NCI-H2029 treated with DMSO at 0.1 percent for 48 hours (cell line): Measurements from ENCODE around the gene REG4.
"Not testable (repeated sequence)": the region's sequence is repeated elsewhere in the genome, so short reads cannot be mapped to it uniquely, and the experiment has no call there.

ENCODE experiments used
- DNase-seq: peaks from one replicate; lab custom pipeline; 2025; lab: John Stamatoyannopoulos, UW

Gene REG4

DNA sequence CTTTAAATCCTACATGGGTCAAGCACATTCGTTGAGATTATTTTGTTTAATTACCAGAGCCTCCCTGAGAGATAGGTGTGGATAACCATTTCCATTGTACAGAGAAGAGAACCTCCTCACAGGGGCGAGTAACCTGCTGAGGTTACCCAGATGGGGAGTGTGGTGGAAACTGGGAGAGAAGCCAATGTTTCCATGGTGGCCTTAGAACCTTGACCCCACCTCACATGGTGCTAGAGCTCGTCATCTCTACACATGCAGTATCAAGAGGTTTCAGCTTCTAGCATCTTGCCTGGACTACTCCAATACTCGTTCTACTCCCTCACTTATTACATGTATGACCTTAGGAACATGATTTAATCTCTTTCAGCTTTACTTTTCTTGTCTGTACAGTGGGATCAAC, 4.8 kb downstream of the REG4 start:
- no peak for DNase-seq

DNA sequence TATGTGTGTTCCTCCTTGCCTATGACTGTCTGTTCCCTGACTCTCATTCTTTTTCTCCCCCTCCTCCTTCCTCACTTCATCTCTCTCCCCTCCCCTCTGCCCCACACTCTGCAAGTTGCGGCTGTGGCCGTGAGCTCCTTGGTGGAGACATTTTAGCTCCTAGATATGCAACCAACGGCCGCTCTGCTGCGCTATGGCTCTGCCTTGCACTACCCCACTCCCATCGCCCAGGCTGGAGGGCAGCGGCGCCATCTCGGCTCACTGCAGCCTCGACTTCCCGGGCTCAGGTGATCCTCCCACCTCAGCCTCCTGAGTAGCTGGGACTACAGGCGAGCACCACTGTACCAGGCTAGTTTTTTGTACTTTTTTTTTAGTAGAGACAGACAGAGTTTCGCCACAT, 5.5 kb downstream of the REG4 start:
- DNase-seq: no peak

- DNase-seq: no peak
These were observed 6.0 kb downstream of the REG4 start for GRCh38 chr1:119805247-119805646.

DNA sequence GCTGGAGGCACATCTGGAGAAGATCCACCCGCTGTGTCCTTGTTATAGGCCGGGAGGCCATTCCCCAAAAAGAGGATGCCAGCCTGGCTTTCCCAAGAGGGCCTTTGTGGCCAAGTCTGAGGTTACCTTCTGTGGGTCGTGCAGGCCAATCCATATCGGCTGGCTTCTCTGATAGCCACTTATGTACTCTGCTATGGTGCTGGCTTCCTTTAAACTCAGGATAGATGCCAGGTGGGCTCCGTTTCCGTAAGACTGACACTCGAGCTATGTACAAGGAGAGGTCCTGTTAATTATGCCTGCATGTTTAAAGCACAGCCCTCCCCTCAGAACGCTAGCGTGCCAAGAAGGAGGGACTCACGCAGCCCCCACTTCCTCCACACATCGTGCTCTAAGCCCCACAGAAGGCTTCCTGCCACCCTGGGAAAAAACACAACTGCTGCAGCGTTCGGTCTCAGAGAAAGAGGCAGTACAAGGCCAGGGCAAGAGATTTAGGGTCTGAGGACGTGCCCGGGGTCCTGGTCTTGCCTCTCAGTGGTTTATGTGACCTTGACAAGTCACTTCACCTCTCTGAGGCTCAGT, 11.6 kb downstream of the REG4 start:
- no peak for DNase-seq

- no peak for DNase-seq
These were observed 12.3 kb downstream of the REG4 start for GRCh38 chr1:119799003-119799402.

DNA sequence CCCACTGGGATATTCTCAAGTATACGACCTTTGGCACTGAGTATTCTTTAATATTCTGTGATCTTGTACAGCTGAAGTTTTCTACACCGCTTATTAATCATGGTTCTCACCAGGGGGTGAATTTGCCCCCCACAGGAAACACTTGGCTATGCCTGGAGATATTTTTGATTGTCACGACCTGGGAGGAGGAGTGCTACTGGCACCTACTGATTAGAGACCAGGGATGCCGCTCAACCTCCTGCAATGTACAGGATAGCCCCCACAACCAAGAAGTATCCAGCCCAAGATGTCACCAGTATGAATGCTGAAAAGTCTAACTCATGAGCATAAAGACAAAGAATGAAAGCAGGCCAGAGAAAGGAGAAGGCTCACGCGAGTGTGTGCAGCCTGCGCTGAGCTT, 13.7 kb downstream of the REG4 start:
- no peak for DNase-seq

DNA sequence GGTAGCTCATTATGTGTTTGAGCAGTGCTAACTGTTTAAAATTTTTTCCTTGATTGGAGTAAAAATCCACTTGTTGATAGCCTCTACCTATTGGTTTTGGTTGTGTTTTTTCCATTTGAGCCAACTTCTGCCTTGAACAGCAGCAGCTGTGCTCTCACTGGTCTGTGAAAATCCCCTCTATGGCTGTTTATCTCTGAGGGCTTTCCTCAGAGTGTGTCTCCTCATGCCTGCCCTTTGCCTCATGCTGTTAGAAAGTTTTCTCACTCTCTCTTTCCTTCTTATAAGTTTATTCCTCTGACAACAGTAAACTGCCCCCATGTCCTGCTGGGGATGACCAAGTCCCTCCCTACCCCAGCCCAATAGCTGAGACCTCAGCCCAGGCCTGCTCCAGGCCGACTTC, 14.1 kb downstream of the REG4 start:
- DNase-seq: no peak

GRCh38 chr1:119795261-119796200, 15.7 kb downstream of the REG4 start:
- DNase-seq: no peak

DNA sequence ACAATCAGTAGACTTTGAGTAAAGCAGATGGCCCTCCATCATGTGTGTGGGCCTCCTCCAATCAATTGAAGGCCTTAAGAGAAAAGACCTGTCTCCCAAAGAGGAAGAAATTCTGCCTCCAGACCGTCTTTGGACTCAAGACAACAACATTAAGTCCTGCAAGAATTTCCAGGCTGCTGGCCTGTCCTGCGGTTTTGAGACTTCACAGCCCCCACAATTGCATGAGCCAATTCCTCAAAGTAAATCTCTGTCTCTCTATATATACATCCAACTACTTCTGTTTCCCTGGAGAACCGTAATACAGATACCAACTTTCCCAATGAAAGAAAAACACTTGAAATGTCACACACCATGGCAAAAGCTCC, 16.4 kb downstream of the REG4 start:
- DNase-seq: no peak

DNA sequence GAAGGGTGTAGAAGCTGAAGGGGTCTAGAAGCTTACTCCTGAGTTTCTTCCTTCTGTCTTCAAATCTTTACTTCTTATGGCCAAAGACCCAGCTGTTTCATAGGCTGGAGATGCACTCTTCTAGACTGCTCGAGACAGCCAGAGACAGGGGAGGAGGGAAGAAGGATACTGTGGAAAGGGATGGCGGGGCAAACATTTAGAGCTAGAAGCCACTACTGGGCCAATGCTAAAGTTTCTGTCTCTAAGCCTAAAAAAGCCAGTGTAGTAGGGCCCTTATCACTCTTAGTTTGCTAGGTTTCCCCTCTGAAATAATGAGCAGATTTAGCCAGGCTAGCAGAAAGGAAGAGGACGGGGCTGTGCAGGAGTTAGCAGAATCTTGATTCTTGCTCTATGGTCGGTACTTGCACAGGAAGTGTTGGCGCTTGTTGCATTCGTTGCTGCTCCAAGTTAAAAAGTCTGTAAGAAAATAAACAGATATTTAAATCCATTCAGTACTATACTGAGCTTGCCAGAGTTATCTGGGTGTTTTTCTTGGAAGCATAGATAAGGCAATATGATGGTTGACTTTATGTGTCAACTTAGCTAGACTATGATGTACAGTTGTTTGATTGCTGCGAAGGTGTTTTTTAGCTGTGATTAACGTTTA, 16.9 kb downstream of the REG4 start:
- DNase-seq: no peak

GRCh38 chr1:119791377-119791776, 19.9 kb downstream of the REG4 start:
- no peak for DNase-seq

DNA sequence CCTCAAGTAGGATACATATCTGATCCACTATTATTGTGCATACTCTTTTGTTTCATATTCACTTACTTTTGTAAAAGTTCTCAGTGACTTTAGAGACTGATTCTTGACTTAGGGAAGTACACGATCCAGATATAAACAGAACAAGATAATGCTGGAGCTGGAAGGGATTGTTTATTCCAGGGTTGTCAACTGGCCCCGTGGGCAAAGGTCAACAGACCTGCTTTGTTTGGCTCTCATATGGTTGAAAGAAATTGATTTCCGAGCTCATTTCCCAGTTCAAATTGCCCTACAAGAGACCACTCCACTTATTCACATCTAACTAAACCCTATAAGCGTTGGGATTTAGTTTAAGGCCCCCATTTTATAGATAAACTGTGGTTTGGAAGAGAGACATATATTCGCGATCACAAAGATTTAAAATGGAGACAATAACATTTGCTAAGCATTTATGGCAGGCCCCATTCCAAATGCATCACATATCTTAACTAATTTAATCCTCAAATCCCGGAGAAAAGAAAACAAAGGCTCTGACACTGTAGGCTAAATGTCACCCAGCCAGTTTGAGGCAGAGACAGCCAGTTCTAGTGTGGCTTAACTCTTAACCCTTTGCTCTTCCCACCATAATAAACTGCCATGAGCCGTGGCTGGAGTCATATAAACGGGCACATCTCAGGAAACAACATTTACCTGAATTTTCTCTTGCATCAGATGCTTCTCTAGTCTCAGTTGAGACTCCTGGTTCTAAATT, 20.6 kb downstream of the REG4 start:
- DNase-seq: no peak

GRCh38 chr1:119787776-119788175, 23.5 kb downstream of the REG4 start:
- no peak for DNase-seq

DNA sequence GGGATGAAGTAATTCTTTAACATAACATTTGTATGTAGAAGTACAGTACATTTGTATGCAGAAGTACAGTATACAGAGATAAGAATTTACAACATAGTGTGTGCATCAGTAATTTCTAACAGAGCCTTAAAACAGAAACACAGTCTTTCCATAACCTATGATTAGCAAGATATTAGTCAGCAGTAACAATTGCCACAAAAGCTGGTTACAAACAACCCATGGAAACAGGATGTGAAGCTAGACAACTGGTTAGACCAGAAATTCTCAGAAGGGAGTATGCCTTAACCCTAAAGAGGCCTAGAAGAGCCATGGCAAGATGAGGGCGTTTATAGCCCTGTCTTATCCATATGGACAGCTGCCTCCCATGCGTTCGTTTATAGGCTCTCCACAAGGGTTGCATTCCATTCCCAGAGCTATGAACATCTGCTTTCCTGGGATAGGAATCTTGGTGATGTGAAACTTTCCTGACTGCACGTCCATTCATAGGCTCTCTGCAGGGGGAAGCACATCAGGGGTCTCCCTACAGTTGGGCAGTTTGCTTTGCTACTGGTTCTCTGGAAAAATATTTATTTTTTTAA, 24.7 kb downstream of the REG4 start:
- not testable (repeated sequence) for DNase-seq

GRCh38 chr1:119786046-119786445, 25.2 kb downstream of the REG4 start:
- DNase-seq: not testable (repeated sequence)

DNA sequence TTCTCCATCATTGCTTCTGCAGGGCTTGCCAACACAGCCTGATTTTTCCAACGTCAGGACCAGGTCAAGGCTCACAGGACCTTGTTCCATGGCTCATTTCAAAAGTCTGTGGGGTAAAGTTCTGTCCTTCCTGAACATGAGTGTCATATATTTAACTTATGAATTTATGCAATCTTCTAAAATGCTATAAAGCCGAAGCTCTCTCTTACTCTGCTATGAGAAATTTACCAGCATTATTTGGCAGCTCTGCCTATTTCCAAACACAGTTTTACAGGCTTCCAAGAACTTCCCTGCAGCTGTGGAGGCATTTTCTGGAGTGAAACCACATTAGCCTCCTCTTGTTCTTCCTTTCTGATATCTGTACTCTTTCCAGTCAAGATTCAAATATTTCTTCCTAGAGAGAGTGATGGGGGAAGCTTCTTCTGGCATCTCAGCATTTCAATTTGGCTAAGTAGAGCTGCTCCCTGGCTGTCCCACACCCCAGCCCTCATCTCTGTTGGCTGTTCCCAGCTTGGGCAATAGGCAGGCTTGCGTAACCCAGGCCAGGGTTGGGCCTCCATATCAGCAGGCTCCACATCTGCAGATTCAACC, 27.0 kb downstream of the REG4 start:
- DNase-seq: no peak

GRCh38 chr1:119783354-119784185, 27.7 kb downstream of the REG4 start:
- DNase-seq: no peak

GRCh38 chr1:119782631-119783325, 28.5 kb downstream of the REG4 start:
- no peak for DNase-seq

- no peak for DNase-seq
These were observed 29.6 kb downstream of the REG4 start for GRCh38 chr1:119781434-119782210.
